Heart right ventricle (tissue), 16 donors: ENCODE results near the gene CORO2B. TPM values are rescaled to one million over a fixed set of nuclear protein-coding genes. Genes with fewer than 3 reads are reported as not detected.

Experiments used
- ATAC-seq, 8 donors: fragments of 200-7000 bp; cut with Tn5 transposase; one replicate each; pipeline ENCODE4 v1.9.1; 2020; ENCODE audit warnings: mild to moderate bottlenecking in 8 of 8, moderate library complexity in 8 of 8, moderate number of reproducible peaks in 1 of 8
- DNase-seq, 2 donors: peaks; one replicate each; pipeline ENCODE4 v3.0.0-alpha.2; 2020
- H3K27ac ChIP-seq, 10 donors: fragments of 200-600 bp; sonication (generic) in 2 of 10; one replicate each; pipeline versions ENCODE4 v1.5.0 to v1.8.0; 2020 to 2022; ENCODE audit warnings: mild to moderate bottlenecking in 3 of 10
- H3K27me3 ChIP-seq, 7 donors: fragments of 200-600 bp; one replicate each; pipeline ENCODE4 v1.8.0; 2021 to 2022; ENCODE audit warnings: mild to moderate bottlenecking in 2 of 7
- H3K36me3 ChIP-seq, 9 donors: fragments of 200-600 bp; sonication (generic) in 1 of 9; one replicate each; pipeline versions ENCODE4 v1.5.0 to v1.8.0; 2020 to 2022; ENCODE audit warnings: mild to moderate bottlenecking in 2 of 9
- H3K4me1 ChIP-seq, 9 donors: fragments of 200-600 bp; sonication (generic) in 1 of 9; one replicate each; pipeline versions ENCODE4 v1.5.0 to v1.8.0; 2020 to 2022; ENCODE audit warnings: mild to moderate bottlenecking in 4 of 9
- H3K4me3 ChIP-seq, 10 donors: fragments of 200-600 bp; sonication (generic) in 2 of 10; one replicate each; pipeline versions ENCODE4 v1.5.0 to v1.8.0; 2020 to 2022; ENCODE audit warnings: mild to moderate bottlenecking in 7 of 10, moderate library complexity in 2 of 10
- H3K9me3 ChIP-seq, 11 donors: fragments of 200-600 bp in 10 of 11; sonication (generic) in 2 of 11; one replicate each; pipeline versions ENCODE4 v1.5.0 to v1.8.0; 2013 to 2022; ENCODE audit warnings: mild to moderate bottlenecking in 2 of 11, control low read depth in 1 of 11, moderate library complexity in 1 of 11
- WGBS, 2 donors: extraction: QIAGEN DNeasy Blood & Tissue Kit; methylation state at CpG; one replicate each; pipeline ENCODE4 v1.1.7; 2013; ENCODE audit warnings: inconsistent platforms in 1 of 2; 5-methylcytosine and 5-hydroxymethylcytosine counted together
- intact Hi-C, 10 donors: fragments of 100-400 bp; cut with DNase I; formaldehyde crosslinking; loops; one replicate each; pipeline versions ENCODE4 v1.11.1 to v1.14.2; 2022
- polyA plus RNA-seq, 2 donors: library from polyadenylated mRNA; stranded (reverse); fragments of 200-250 nt; gene quantifications; one replicate each; pipeline ENCODE4 v1.2.3, GENCODE V29; 2013
- total RNA-seq, 10 donors: library from RNA; stranded (reverse); fragmentation: NEBNext Ultra II Directional in 3 of 10; extraction: Animal tissue kit (Norgen Biotek cat#: 25700) in 3 of 10; gene quantifications; one replicate each; pipeline versions ENCODE4 v1.2.1 to v1.2.4, GENCODE V29; 2021 to 2023
- TF ChIP-seq, protein P1 (sequence below), 9 donors: fragments of 200-600 bp; sonication (generic) in 2 of 9; IDR thresholded peaks; one replicate each; pipeline versions ENCODE4 v1.5.0 to v1.8.0; 2021 to 2022; ENCODE audit warnings: antibody characterized with exemption in 9 of 9, mild to moderate bottlenecking in 5 of 9, moderate library complexity in 1 of 9
- donor health status: Arrhythmogenic right ventricular cardiomyopathy.
- donor health status: ischemic (EF 13 %, LVEDD 7.1; RV severe dilation, severe dysfunction).
- donor health status: healthy with polysubstance abuse.
- donor health status: DM: no; HTN: yes; CAD: no.
- donor health status: DM: no; HTN: no; CAD: no.
- donor health status: ischemic (EF 25% LVEDD 6.9; RV normal size, moderate dysfunction).
- donor health status: ischemic (EF 25% LVEDD 5.7; RV mildly dilated, moderate dysfunction).
- donor health status: healthy.
- donor health status: DM: yes; HTN: yes; CAD: no.
- donor health status: Ischemic cardiomyopathy.
- donor health status: ischemic (EF 35%, LVEDD 5.7; RV mildly dilated, moderate dysfunction).
- donor health status: nonischemic (EF 11% LVEDD 7.7; RV severe dilation, severe dysfunction).
- donor health status: DM: yes; HTN: yes; CAD: no.
- donor health status: PGD.
- donor health status: ischemic (EF 29% LVEDD 5.4; RV normal size, mild dysfunction).
- donor health status: nonischemic (EF 23%, LVEDD 6.1; RV moderate dilation, normal function).

CORO2B gene
- total and polyA plus RNA-seq, 12 donors: 2.6 to 8.1 (median 4.5) TPM

DNA sequence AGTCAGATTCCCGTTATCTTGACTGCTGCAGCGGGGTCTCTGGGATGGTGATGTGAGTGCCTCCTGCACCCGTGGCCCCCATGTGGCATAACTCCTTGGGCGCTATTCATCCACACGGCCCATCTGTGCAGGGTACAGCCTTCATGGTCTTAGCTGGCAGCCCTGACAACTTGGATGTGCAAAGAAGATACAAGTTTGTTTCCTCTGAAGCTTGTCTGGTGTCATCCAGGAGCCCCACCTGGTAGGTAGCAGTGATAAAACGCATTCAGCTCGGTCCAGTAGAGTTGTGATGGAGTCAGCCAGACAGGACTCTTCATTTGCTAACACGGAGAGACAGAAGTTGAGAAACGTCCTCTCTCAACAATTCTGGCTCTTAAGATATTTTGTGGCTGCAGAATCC is 53.3 kb downstream of the CORO2B start:
- Histone ChIP-seq H3K9me3 (no peaks in the 10 kb centered on the region), H3K4me3 (no peak overlapping the region), H3K36me3 (no peaks in the 10 kb centered on the region), H3K4me1 (peaks cover 12 to 77% (median 37%) of the 10 kb centered on the region in 9 donors), H3K27me3 (no peaks in the 10 kb centered on the region), H3K27ac (peak overlapping the region in 1 of 10 donors; percentile 43)
- DNase-seq (no peak), ATAC-seq (peak in 1 of 8 donors; percentile 4)
- WGBS, 2 donors: 71 to 76% methylated on average over 9 of the region's 9 CpGs
- intact Hi-C loops: no loop called here
- TF ChIP-seq, protein P1, sequence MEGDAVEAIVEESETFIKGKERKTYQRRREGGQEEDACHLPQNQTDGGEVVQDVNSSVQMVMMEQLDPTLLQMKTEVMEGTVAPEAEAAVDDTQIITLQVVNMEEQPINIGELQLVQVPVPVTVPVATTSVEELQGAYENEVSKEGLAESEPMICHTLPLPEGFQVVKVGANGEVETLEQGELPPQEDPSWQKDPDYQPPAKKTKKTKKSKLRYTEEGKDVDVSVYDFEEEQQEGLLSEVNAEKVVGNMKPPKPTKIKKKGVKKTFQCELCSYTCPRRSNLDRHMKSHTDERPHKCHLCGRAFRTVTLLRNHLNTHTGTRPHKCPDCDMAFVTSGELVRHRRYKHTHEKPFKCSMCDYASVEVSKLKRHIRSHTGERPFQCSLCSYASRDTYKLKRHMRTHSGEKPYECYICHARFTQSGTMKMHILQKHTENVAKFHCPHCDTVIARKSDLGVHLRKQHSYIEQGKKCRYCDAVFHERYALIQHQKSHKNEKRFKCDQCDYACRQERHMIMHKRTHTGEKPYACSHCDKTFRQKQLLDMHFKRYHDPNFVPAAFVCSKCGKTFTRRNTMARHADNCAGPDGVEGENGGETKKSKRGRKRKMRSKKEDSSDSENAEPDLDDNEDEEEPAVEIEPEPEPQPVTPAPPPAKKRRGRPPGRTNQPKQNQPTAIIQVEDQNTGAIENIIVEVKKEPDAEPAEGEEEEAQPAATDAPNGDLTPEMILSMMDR (IDR thresholded peaks at IDR 0.05): no peak

DNA sequence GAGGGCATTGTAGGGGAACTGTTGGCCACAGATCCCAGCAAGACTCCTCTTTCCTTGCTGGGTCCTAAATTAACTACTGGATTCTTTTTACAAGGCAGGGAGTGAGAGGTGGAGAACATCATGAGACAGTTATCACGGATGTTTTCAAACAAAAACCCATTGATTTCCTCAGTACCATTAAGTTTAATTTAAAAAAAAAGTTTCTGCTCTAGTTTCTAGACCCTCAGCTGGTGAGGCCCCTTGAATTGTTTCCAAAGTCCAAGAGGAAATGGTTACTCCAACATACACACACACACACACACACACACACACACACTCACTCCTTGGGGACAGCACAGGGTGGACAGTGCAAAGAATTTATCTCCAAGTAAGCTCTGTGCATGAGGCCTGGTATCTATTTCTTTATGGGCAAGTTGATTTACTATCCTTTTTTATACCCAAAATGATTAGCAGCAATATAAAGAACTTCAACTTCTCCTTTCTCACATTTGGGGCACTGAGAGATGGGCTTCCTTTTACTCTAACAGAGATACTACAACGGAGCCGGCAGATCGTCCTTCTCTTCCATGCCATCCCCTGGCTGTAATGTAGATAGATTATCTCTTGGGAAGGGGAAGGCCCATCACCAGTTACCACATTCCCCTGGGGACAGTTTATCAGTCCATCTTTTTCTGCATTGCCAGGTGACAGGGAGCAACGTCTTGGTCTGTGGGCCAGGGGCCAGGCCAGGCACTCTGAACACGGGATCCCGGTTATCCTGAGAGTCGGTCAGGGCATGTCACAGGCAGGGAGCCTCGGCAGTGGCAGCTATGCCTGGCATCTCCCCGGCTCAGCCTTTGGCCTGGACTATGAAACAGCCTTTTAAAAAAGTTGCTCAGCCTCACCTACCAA is 54.7 kb downstream of the CORO2B start:
- H3K4me3 ChIP-seq: no peak overlapping the region
- DNase-seq: peak in 1 of 2 donors; percentile 36
- peak in 2 of 8 donors; percentile 44 to 53 for ATAC-seq
- H3K27ac ChIP-seq: peak overlapping the region in 4 of 10 donors; percentile 13 to 63 (median 36)
- no peaks in the 10 kb centered on the region for H3K36me3 ChIP-seq
- TF ChIP-seq, protein P1 (IDR thresholded peaks at IDR 0.05): no peak
- H3K4me1 ChIP-seq: peaks cover 20 to 91% (median 50%) of the 10 kb centered on the region in 9 donors
- 41 to 43% methylated on average over 10 of the region's 10 CpGs for WGBS, 2 donors
- no peaks in the 10 kb centered on the region for H3K9me3 ChIP-seq
- no peaks in the 10 kb centered on the region for H3K27me3 ChIP-seq
- intact Hi-C loops: no loop called here

DNA sequence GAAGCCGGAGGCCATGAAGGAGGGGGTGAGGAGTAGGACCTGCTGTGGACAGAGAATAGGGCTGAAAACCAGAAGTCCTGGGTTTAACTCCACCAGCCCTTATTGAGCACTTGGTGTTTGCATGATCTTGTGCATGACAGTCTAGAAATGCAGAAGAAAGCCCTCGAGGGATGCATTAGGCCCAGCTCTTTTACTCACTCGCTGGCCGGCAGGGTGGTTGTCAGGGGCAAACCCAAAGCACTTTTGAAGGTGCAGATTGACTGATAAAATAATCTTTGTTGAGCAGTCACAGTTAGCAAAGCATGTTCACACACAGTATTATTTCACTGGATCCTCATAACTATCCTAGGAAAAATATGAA is 55.3 kb downstream of the CORO2B start:
- H3K27ac ChIP-seq: peak overlapping the region in 4 of 10 donors; percentile 13 to 63 (median 36)
- intact Hi-C loops: no loop called here
- no peak overlapping the region for H3K4me3 ChIP-seq
- peaks cover 25 to 97% (median 54%) of the 10 kb centered on the region in 9 donors for H3K4me1 ChIP-seq
- H3K27me3 ChIP-seq: no peaks in the 10 kb centered on the region
- ATAC-seq: no peak
- no peaks in the 10 kb centered on the region for H3K9me3 ChIP-seq
- WGBS, 2 donors: 72 to 80% methylated on average over 4 of the region's 4 CpGs
- TF ChIP-seq, protein P1 (IDR thresholded peaks at IDR 0.05): no peak
- H3K36me3 ChIP-seq: no peaks in the 10 kb centered on the region
- DNase-seq: no peak

DNA sequence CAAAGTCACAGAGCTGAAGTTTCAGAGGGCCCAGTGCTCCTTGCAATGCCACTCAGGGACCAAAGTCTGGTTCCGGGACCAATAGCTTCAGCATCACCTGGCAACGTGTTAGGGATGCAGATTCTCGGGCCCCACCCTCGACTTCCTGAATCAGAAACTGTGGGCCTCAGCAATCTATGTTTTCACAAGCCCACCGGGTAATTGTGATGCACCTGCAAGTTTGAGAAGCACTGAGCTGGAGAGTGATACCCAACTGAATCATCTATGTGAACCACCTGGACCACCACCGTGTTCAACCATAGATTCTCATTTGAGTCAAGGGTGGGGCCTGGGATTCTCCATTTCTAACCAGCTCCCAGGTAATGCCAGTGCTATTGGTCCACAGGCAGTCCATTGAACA is 55.7 kb downstream of the CORO2B start:
- WGBS, 2 donors: 85 to 92% methylated on average over 6 of the region's 6 CpGs
- Histone ChIP-seq H3K27ac (peak overlapping the region in 7 of 10 donors; percentile 3 to 68 (median 53)), H3K4me3 (no peak overlapping the region), H3K27me3 (no peaks in the 10 kb centered on the region), H3K36me3 (no peaks in the 10 kb centered on the region), H3K9me3 (no peaks in the 10 kb centered on the region), H3K4me1 (peaks cover 25 to 99% (median 58%) of the 10 kb centered on the region in 9 donors)
- intact Hi-C loops: no loop called here
- DNase-seq (no peak), ATAC-seq (no peak)
- TF ChIP-seq, protein P1 (IDR thresholded peaks at IDR 0.05): no peak
